Measurements from ENCODE around the gene OPCML.

DNA sequence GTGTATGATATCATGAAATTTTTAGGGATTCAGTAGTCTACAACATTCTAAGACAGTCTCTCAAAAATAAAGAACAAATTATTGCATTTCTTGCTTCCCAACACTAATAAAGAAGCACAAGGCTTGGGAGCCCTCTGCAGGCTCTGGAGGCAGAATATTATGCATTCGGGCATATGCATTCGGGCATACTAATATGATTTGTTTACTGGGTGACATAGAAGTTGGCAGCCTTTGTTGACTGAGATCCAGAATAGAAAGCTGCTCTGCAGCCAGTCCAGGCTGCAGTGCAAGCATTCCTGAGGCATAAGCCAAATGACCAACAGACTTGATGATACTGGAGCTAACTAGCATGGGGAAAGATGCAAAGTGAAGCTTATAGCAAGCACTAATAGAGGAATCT is 945.5 kb downstream of the OPCML start:
- TF ChIP-seq, protein P1, sequence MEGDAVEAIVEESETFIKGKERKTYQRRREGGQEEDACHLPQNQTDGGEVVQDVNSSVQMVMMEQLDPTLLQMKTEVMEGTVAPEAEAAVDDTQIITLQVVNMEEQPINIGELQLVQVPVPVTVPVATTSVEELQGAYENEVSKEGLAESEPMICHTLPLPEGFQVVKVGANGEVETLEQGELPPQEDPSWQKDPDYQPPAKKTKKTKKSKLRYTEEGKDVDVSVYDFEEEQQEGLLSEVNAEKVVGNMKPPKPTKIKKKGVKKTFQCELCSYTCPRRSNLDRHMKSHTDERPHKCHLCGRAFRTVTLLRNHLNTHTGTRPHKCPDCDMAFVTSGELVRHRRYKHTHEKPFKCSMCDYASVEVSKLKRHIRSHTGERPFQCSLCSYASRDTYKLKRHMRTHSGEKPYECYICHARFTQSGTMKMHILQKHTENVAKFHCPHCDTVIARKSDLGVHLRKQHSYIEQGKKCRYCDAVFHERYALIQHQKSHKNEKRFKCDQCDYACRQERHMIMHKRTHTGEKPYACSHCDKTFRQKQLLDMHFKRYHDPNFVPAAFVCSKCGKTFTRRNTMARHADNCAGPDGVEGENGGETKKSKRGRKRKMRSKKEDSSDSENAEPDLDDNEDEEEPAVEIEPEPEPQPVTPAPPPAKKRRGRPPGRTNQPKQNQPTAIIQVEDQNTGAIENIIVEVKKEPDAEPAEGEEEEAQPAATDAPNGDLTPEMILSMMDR (IDR thresholded peaks at IDR 0.05) = peak in 2 of 6 experiments; percentile 34 to 36
- TF ChIP-seq POLR2A (IDR thresholded peaks at IDR 0.05) = no peak
